Middle frontal gyrus (tissue), 1 donor: ENCODE data around the gene COX4I2.

Experiments
- DNase-seq: peaks from one replicate; pipeline ENCODE4 v3.0.0-alpha.2; 2015; ENCODE audit warnings: low spot score; ENCODE audit errors: extremely low spot score

COX4I2 gene

GRCh38 chr20:31693987-31694661, 56.4 kb downstream of the COX4I2 start:
- DNase-seq, result no peak
